ENCODE measurements around the gene CNPY1. TPM values are rescaled to one million over a fixed set of nuclear protein-coding genes. Genes with fewer than 3 reads are reported as not detected.

The CNPY1 gene
- total RNA-seq, 2 donors from 2014 or later: not detected

- ATAC-seq (no peak), DNase-seq (no peak)
- intact Hi-C loops (cut with DNase I, micrococcal nuclease): loop anchor here in 1 of 2 donors (10.0 kb wide), 1 partner anchor 210 kb away; no protein-coding TSS in a partner anchor
Observed at GRCh38 chr7:155464948-155465739, 81.2 kb downstream of the CNPY1 start.

- intact Hi-C loops (cut with DNase I, micrococcal nuclease): loop anchor here in 1 of 2 donors (10.0 kb wide), 1 partner anchor 211 kb away; no protein-coding TSS in a partner anchor
- ATAC-seq (peak; percentile 28), DNase-seq (no peak)
Observed at GRCh38 chr7:155464183-155464582, 82.2 kb downstream of the CNPY1 start.

GRCh38 chr7:155463114-155463811, 83.1 kb downstream of the CNPY1 start:
- no peak for DNase-seq
- intact Hi-C loops (cut with DNase I, micrococcal nuclease): loop anchor here in 1 of 2 donors (10.0 kb wide), 1 partner anchor 212 kb away; no protein-coding TSS in a partner anchor
- no peak for ATAC-seq

GRCh38 chr7:155462163-155462735, 84.1 kb downstream of the CNPY1 start:
- intact Hi-C loops (cut with DNase I, micrococcal nuclease): loop anchor here in 1 of 2 donors (10.0 kb wide), 1 partner anchor 213 kb away; no protein-coding TSS in a partner anchor
- DNase-seq (no peak), ATAC-seq (no peak)

- intact Hi-C loops (cut with DNase I, micrococcal nuclease): loop anchor here in 1 of 2 donors (10.0 kb wide), 1 partner anchor 213 kb away; no protein-coding TSS in a partner anchor
Observed at GRCh38 chr7:155461631-155462030, 84.7 kb downstream of the CNPY1 start.

GRCh38 chr7:155460926-155461613, 85.3 kb downstream of the CNPY1 start:
- no peak for DNase-seq
- no peak for ATAC-seq
- intact Hi-C loops (cut with DNase I, micrococcal nuclease): loop anchor here in 1 of 2 donors (10.0 kb wide), 1 partner anchor 214 kb away; no protein-coding TSS in a partner anchor

More at GRCh38 chr7:155461631-155462030, 84.7 kb downstream of the CNPY1 start:
- DNase-seq (no peak), ATAC-seq (no peak)

- DNase-seq (no peak), ATAC-seq (no peak)
- intact Hi-C loops (cut with DNase I, micrococcal nuclease): loop anchor here in 1 of 2 donors (10.0 kb wide), 1 partner anchor 215 kb away; no protein-coding TSS in a partner anchor
Observed at GRCh38 chr7:155459700-155460461, 86.5 kb downstream of the CNPY1 start.

- DNase-seq (no peak), ATAC-seq (no peak)
- intact Hi-C loops (cut with DNase I, micrococcal nuclease): no loop called here
Observed at GRCh38 chr7:155458878-155459699, 87.3 kb downstream of the CNPY1 start.

- DNase-seq (no peak), ATAC-seq (peak; percentile 23)
- intact Hi-C loops (cut with DNase I, micrococcal nuclease): no loop called here
Observed at GRCh38 chr7:155458111-155458877, 88.1 kb downstream of the CNPY1 start, which contains the start of gene EN2. Gene EN2, plus strand, starts transcription at chr7:155458129. Its CDS starts 249 bp downstream, at chr7:155458378.

GRCh38 chr7:155457544-155458110, 88.7 kb downstream of the CNPY1 start:
- intact Hi-C loops (cut with DNase I, micrococcal nuclease): no loop called here
- ATAC-seq: peak; percentile 50

GRCh38 chr7:155456738-155457543, 89.4 kb downstream of the CNPY1 start:
- DNase-seq (peak; percentile 53 to 72), ATAC-seq (peak; percentile 93)
- intact Hi-C loops (cut with DNase I, micrococcal nuclease): no loop called here

More at GRCh38 chr7:155457544-155458110, 88.7 kb downstream of the CNPY1 start:
- DNase-seq: no peak

GRCh38 chr7:155455776-155456737, 90.3 kb downstream of the CNPY1 start:
- no peak for DNase-seq
- intact Hi-C loops (cut with DNase I, micrococcal nuclease): no loop called here
- no peak for ATAC-seq

- ATAC-seq (no peak), DNase-seq (no peak)
- intact Hi-C loops (cut with DNase I, micrococcal nuclease): no loop called here
Observed at GRCh38 chr7:155455132-155455693, 91.1 kb downstream of the CNPY1 start.
